ENCODE data around the gene SEC22A. TPM values are rescaled to one million over a fixed set of nuclear protein-coding genes. Genes with fewer than 3 reads are reported as not detected.

The SEC22A gene
- total RNA-seq, 2 experiments from 2014 or later: 7.9 to 11.5 TPM

DNA sequence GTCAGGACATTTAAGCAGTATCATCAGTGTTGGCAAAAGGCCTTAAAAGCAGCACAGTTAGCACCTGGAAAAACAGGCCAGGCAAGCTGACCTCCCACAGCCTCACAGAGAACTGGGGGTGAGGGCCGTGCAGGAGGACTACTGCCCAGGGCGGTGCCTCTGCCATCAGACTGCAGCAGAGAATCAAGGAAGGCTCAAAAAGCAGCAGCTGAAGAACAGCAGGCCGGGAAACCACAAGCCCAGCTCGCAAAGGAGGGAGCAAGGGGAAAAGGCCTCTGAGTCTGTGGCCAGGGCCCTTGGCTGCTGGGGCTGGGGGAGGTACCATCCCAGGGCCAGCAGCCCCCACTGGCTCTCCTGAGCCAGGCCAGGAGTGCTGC is 84.2 kb downstream of the SEC22A start:
- Mint-ChIP-seq H3K9me3 (no peaks in the 10 kb centered on the region), H3K4me1 (ENCODE audit: low read depth) (no peaks in the 10 kb centered on the region), H3K27me3 (no peaks in the 10 kb centered on the region), H3K27ac (no peak overlapping the region), H3K36me3 (ENCODE audit: low read depth) (no peaks in the 10 kb centered on the region), H3K4me3 (no peak overlapping the region)
- TF ChIP-seq, protein P1, sequence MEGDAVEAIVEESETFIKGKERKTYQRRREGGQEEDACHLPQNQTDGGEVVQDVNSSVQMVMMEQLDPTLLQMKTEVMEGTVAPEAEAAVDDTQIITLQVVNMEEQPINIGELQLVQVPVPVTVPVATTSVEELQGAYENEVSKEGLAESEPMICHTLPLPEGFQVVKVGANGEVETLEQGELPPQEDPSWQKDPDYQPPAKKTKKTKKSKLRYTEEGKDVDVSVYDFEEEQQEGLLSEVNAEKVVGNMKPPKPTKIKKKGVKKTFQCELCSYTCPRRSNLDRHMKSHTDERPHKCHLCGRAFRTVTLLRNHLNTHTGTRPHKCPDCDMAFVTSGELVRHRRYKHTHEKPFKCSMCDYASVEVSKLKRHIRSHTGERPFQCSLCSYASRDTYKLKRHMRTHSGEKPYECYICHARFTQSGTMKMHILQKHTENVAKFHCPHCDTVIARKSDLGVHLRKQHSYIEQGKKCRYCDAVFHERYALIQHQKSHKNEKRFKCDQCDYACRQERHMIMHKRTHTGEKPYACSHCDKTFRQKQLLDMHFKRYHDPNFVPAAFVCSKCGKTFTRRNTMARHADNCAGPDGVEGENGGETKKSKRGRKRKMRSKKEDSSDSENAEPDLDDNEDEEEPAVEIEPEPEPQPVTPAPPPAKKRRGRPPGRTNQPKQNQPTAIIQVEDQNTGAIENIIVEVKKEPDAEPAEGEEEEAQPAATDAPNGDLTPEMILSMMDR (IDR thresholded peaks at IDR 0.05): no peak
- no peaks in the 10 kb centered on the region for H3K27me3 ChIP-seq (ENCODE audit: control insufficient read depth in 1 of 2, insufficient read depth in 2 of 2, low read length in 2 of 2)
- ChIA-PET CTCF (no interaction called here), POLR2A (no interaction called here)
- H3K9me3 ChIP-seq (ENCODE audit: control insufficient read depth in 1 of 2, insufficient read depth in 1 of 2, low read length in 2 of 2): peaks cover 0 to 29% of the 10 kb centered on the region in 2 experiments
- H3K27ac ChIP-seq (ENCODE audit: low read depth in 1 of 2, low read length in 2 of 2): no peak overlapping the region
- no peak for DNase-seq
- no peaks in the 10 kb centered on the region for H3K36me3 ChIP-seq (ENCODE audit: insufficient read depth, low read length)
- no peak overlapping the region for H3K4me3 ChIP-seq (ENCODE audit: low read length)
- intact Hi-C loops (cut with DNase I, micrococcal nuclease): no loop called here
- H3K4me1 ChIP-seq (ENCODE audit: insufficient read depth, low read length): no peaks in the 10 kb centered on the region
- ATAC-seq (ENCODE audit: poor library complexity): no peak

DNA sequence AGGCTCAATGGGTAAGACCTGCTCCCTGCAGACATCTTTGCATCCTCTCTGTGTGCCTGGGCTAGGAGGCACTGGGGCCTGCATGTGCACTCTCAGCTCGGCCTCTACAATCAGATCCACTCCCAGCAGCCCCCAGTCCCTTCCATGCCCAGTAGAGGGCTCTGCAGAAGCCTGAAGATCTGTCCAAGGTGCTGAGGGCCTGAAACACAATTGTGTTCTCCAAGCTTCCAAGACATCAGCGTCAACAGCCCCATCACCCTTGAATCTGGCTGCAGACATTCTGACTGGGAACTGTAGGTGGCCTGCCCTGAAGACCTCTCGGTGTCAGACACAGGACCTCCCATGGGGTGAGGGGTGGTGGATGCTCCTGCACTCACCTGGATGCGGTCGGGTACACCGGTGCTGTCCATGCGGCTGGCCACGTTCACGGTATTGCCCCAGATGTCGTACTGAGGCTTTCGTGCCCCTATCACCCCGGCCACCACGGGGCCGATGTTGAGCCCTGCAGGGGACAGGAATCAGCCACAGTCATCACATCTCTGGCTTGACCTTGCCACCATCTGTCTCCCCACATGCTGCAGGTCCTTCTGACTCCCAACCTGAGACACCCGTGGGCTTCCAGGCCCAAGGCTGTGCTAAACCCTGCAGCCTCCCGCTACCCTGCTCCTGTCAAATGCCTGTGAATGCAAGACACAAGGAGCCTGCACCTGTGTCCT is 84.7 kb downstream of the SEC22A start:
- ATAC-seq (ENCODE audit: poor library complexity) (peak; percentile 52), DNase-seq (peak in 5 of 14 experiments; percentile 17 to 43 (median 22))
- H3K4me1 Mint-ChIP-seq (ENCODE audit: low read depth): no peaks in the 10 kb centered on the region
- Histone ChIP-seq H3K27ac (ENCODE audit: low read depth in 1 of 2, low read length in 2 of 2) (no peak overlapping the region), H3K9me3 (ENCODE audit: control insufficient read depth in 1 of 2, insufficient read depth in 1 of 2, low read length in 2 of 2) (peaks cover 0 to 35% of the 10 kb centered on the region in 2 experiments), H3K4me1 (ENCODE audit: insufficient read depth, low read length) (no peaks in the 10 kb centered on the region), H3K36me3 (ENCODE audit: insufficient read depth, low read length) (no peaks in the 10 kb centered on the region), H3K27me3 (ENCODE audit: control insufficient read depth in 1 of 2, insufficient read depth in 2 of 2, low read length in 2 of 2) (no peaks in the 10 kb centered on the region), H3K4me3 (ENCODE audit: low read length) (no peak overlapping the region)
- H3K27ac Mint-ChIP-seq: no peak overlapping the region
- no peaks in the 10 kb centered on the region for H3K9me3 Mint-ChIP-seq
- no peaks in the 10 kb centered on the region for H3K27me3 Mint-ChIP-seq
- CTCF ChIA-PET: no interaction called here
- POLR2A ChIA-PET: no interaction called here
- intact Hi-C loops (cut with DNase I, micrococcal nuclease): no loop called here
- no peak overlapping the region for H3K4me3 Mint-ChIP-seq
- TF ChIP-seq, protein P1 (IDR thresholded peaks at IDR 0.05): peak; percentile 17
- H3K36me3 Mint-ChIP-seq (ENCODE audit: low read depth): no peaks in the 10 kb centered on the region

DNA sequence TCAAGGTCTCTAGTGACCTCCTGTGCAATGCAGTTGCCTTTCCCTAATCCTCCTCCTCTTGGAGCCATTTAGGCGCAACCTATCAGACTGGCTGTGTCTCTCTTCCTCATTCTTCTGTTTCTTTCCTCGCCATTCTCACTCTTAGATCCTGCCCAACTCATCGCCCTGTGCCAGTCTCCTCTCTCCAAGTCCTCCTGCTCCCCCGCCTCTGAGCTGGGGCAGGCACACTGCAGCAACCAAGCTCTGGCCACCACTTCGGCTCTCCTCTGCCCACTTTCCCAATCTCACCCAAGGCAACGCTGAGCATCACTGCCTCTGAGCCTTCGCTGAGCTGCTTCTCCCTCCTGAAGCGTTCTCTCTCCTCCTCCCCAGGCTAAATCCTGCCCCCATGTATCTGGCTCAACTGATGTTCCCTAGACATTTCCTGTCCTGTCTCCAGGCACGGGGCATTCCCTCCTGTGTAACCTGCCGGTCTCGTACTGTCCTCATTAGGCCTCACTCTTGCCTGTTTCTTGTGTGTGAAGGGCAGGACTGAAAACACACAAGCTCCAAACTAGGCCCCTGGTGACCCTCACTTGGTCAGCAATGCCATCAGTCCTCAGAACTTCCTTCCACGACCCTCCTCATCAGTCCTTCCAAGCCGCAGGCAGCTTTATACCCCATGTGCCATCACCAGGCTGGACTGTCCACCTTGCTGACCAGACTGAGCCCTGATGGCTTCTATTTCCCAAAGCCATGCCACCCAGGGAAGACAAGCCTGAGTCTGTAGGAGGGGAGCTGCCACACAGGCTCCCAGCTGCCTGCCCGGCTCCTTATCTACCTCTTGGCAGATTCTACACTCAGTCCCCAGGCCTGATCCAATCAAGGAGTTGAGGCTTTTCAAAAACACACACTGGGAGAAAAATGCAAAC is 85.6 kb downstream of the SEC22A start:
- Mint-ChIP-seq H3K27ac (no peak overlapping the region), H3K4me1 (ENCODE audit: low read depth) (no peaks in the 10 kb centered on the region), H3K27me3 (no peaks in the 10 kb centered on the region), H3K9me3 (no peaks in the 10 kb centered on the region), H3K4me3 (no peak overlapping the region), H3K36me3 (ENCODE audit: low read depth) (no peaks in the 10 kb centered on the region)
- DNase-seq: peak in 1 of 14 experiments; percentile 0
- POLR2A ChIA-PET: no interaction called here
- no peaks in the 10 kb centered on the region for H3K4me1 ChIP-seq (ENCODE audit: insufficient read depth, low read length)
- H3K27ac ChIP-seq (ENCODE audit: low read depth in 1 of 2, low read length in 2 of 2): no peak overlapping the region
- no peak for ATAC-seq (ENCODE audit: poor library complexity)
- peaks cover 0 to 38% of the 10 kb centered on the region in 2 experiments for H3K9me3 ChIP-seq (ENCODE audit: control insufficient read depth in 1 of 2, insufficient read depth in 1 of 2, low read length in 2 of 2)
- CTCF ChIA-PET: no interaction called here
- intact Hi-C loops (cut with DNase I, micrococcal nuclease): no loop called here
- no peaks in the 10 kb centered on the region for H3K36me3 ChIP-seq (ENCODE audit: insufficient read depth, low read length)
- TF ChIP-seq, protein P1 (IDR thresholded peaks at IDR 0.05): no peak
- H3K4me3 ChIP-seq (ENCODE audit: low read length): no peak overlapping the region
- no peaks in the 10 kb centered on the region for H3K27me3 ChIP-seq (ENCODE audit: control insufficient read depth in 1 of 2, insufficient read depth in 2 of 2, low read length in 2 of 2)
